ENCODE data around the gene MATK. TPM values are rescaled to one million over a fixed set of nuclear protein-coding genes. Genes with fewer than 3 reads are reported as not detected.

Gene MATK
- total and polyA plus RNA-seq, 2 donors (not counting 1 experiment from before 2014, with no cell fraction given) = 1.3 to 8.2 TPM

DNA sequence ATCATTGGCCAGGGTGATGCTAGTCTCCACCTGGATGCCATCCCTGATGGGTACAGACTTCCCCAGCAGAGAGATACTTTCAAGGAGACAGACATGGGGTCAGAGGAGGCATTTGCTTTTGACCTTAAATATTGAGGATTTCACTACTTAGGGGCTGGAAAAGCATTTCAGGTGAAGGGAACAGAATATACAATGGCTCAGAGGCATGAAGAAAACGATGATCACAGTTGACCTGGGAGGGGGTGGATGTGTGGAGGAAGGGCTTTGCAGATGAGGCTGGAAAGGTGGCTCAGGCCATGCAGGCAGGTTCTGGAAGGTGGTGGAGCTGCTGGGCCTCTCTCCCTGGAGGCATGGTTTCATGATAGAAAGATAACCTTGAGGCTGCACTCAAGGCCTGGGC lies 3.9 kb downstream of the MATK start:
- CTCF ChIA-PET = no interaction called here
- Histone ChIP-seq H2AFZ (ENCODE audit: insufficient read depth, low read depth, low read length, poor library complexity, severe bottlenecking) (no peak overlapping the region), H3K4me3 (ENCODE audit: control extremely low read depth in 1 of 5, extremely low read depth in 1 of 5, insufficient read depth in 1 of 5, low read depth in 2 of 5, low read length in 4 of 5) (no peak overlapping the region), H3K27me3 (replicated peaks in 1 of 4; ENCODE audit: control extremely low read depth in 1 of 4, control insufficient read depth in 3 of 4, insufficient read depth in 4 of 4, low read length in 3 of 4) (peaks cover 0 to 2% (median 0%) of the 10 kb centered on the region in 4 experiments), H3K36me3 (replicated peaks in 1 of 2; ENCODE audit: control extremely low read depth in 1 of 2, control insufficient read depth in 1 of 2, extremely low read depth in 1 of 2, insufficient read depth in 2 of 2, low read length in 1 of 2) (no peaks in the 10 kb centered on the region), H3K4me2 (replicated peaks; ENCODE audit: low read depth, low read length, poor library complexity, severe bottlenecking) (no peak overlapping the region), H3K9ac (ENCODE audit: low read length) (no peak overlapping the region), H4K20me1 (ENCODE audit: control insufficient read depth, insufficient read depth, low read length, poor library complexity, severe bottlenecking) (no peaks in the 10 kb centered on the region), H3K4me1 (ENCODE audit: control insufficient read depth in 2 of 2, insufficient read depth in 2 of 2, low read length in 2 of 2) (peaks cover 11 to 13% of the 10 kb centered on the region in 2 donors), H3K9me3 (ENCODE audit: control extremely low read depth in 1 of 3, control insufficient read depth in 2 of 3, insufficient read depth in 1 of 3, low read length in 2 of 3) (peaks cover 0 to 31% (median 21%) of the 10 kb centered on the region in 3 donors), H3K27ac (ENCODE audit: low read length in 2 of 2) (no peak overlapping the region), H3K79me2 (ENCODE audit: control insufficient read depth, insufficient read depth, low read length) (no peaks in the 10 kb centered on the region)
- H3K4me1 Mint-ChIP-seq = peaks cover 18% of the 10 kb centered on the region
- DNase-seq (no peak), ATAC-seq (ENCODE audit: low read depth) (no peak)
- no peak for TF ChIP-seq EZH2 (IDR thresholded peaks at IDR 0.05; ENCODE audit: borderline replicate concordance, insufficient read depth, low read depth, low read length, poor library complexity, severe bottlenecking)
- TF ChIP-seq, protein P1, sequence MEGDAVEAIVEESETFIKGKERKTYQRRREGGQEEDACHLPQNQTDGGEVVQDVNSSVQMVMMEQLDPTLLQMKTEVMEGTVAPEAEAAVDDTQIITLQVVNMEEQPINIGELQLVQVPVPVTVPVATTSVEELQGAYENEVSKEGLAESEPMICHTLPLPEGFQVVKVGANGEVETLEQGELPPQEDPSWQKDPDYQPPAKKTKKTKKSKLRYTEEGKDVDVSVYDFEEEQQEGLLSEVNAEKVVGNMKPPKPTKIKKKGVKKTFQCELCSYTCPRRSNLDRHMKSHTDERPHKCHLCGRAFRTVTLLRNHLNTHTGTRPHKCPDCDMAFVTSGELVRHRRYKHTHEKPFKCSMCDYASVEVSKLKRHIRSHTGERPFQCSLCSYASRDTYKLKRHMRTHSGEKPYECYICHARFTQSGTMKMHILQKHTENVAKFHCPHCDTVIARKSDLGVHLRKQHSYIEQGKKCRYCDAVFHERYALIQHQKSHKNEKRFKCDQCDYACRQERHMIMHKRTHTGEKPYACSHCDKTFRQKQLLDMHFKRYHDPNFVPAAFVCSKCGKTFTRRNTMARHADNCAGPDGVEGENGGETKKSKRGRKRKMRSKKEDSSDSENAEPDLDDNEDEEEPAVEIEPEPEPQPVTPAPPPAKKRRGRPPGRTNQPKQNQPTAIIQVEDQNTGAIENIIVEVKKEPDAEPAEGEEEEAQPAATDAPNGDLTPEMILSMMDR (IDR thresholded peaks at IDR 0.05) = no peak
- peaks cover 12% of the 10 kb centered on the region for H3K9me3 Mint-ChIP-seq (ENCODE audit: insufficient read depth)
- H3K27ac Mint-ChIP-seq = no peak overlapping the region
- intact Hi-C loops (cut with micrococcal nuclease) = no loop called here
- POLR2A ChIA-PET = no interaction called here
- H3K27me3 Mint-ChIP-seq = no peaks in the 10 kb centered on the region
- peak overlapping the region; percentile 14 for H3K4me3 Mint-ChIP-seq
- WGBS (ENCODE audit: insufficient coverage) = 100% methylated on average over 1 of the region's 1 CpG

DNA sequence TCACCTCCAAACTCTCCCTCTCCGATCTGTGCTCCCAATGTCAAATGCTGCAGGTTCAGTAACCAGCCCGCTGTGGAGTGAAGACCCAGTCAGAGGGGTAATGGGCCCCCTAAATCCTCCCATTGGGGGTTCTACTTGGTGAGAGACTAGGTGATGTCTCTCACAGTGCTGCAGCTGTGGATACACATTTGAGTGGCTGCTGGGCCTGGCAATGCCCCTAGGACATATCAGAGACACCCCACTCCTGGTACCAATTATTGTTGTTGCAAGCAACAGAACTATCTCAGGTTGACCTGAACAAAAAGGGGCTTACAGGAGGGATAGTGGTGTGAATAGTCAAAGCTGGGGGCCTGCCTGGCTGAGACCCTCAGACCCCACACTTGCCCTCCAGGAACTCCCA lies 4.6 kb downstream of the MATK start:
- Mint-ChIP-seq H3K27me3 (no peaks in the 10 kb centered on the region), H3K27ac (no peak overlapping the region), H3K4me3 (no peak overlapping the region), H3K9me3 (ENCODE audit: insufficient read depth) (peaks cover 12% of the 10 kb centered on the region), H3K4me1 (peaks cover 17% of the 10 kb centered on the region)
- H4K20me1 ChIP-seq (ENCODE audit: control insufficient read depth, insufficient read depth, low read length, poor library complexity, severe bottlenecking) = no peaks in the 10 kb centered on the region
- DNase-seq (no peak), ATAC-seq (ENCODE audit: low read depth) (no peak)
- intact Hi-C loops (cut with micrococcal nuclease) = no loop called here
- no peak overlapping the region for H2AFZ ChIP-seq (ENCODE audit: insufficient read depth, low read depth, low read length, poor library complexity, severe bottlenecking)
- no peaks in the 10 kb centered on the region for H3K36me3 ChIP-seq (replicated peaks in 1 of 2; ENCODE audit: control extremely low read depth in 1 of 2, control insufficient read depth in 1 of 2, extremely low read depth in 1 of 2, insufficient read depth in 2 of 2, low read length in 1 of 2)
- no peaks in the 10 kb centered on the region for H3K79me2 ChIP-seq (ENCODE audit: control insufficient read depth, insufficient read depth, low read length)
- ChIA-PET CTCF (no interaction called here), POLR2A (no interaction called here)
- no peak overlapping the region for H3K4me2 ChIP-seq (replicated peaks; ENCODE audit: low read depth, low read length, poor library complexity, severe bottlenecking)
- 100% methylated on average over 2 of the region's 2 CpGs for WGBS (ENCODE audit: insufficient coverage)
- H3K9ac ChIP-seq (ENCODE audit: low read length) = no peak overlapping the region
- TF ChIP-seq, protein P1 (IDR thresholded peaks at IDR 0.05) = no peak
- TF ChIP-seq EZH2 (IDR thresholded peaks at IDR 0.05; ENCODE audit: borderline replicate concordance, insufficient read depth, low read depth, low read length, poor library complexity, severe bottlenecking) = no peak
- peaks cover 11 to 13% of the 10 kb centered on the region in 2 donors for H3K4me1 ChIP-seq (ENCODE audit: control insufficient read depth in 2 of 2, insufficient read depth in 2 of 2, low read length in 2 of 2)
- H3K27me3 ChIP-seq (replicated peaks in 1 of 4; ENCODE audit: control extremely low read depth in 1 of 4, control insufficient read depth in 3 of 4, insufficient read depth in 4 of 4, low read length in 3 of 4) = peaks cover 0 to 2% (median 0%) of the 10 kb centered on the region in 4 experiments
- H3K9me3 ChIP-seq (ENCODE audit: control extremely low read depth in 1 of 3, control insufficient read depth in 2 of 3, insufficient read depth in 1 of 3, low read length in 2 of 3) = peaks cover 0 to 31% (median 21%) of the 10 kb centered on the region in 3 donors
- no peak overlapping the region for H3K4me3 ChIP-seq (ENCODE audit: control extremely low read depth in 1 of 5, extremely low read depth in 1 of 5, insufficient read depth in 1 of 5, low read depth in 2 of 5, low read length in 4 of 5)
- no peak overlapping the region for H3K27ac ChIP-seq (ENCODE audit: low read length in 2 of 2)

Data from B cell (primary cell).